Dendritic cell treated with granulocyte-macrophage colony-stimulating factor and Interleukin-4, amounts not matched to agents 40 ng/mL and 50 ng/mL, for 4 days (primary cell): Measurements from ENCODE around the gene IFNK.

Experiments
- H3K27ac Mint-ChIP-seq: one replicate; pipeline ENCODE4 v1.8.0; 2022; ENCODE audit warnings: mild to moderate bottlenecking, mixed read lengths
- H3K27me3 Mint-ChIP-seq: one replicate; pipeline ENCODE4 v1.8.0; 2022; ENCODE audit warnings: mild to moderate bottlenecking, mixed read lengths
- H3K36me3 Mint-ChIP-seq: one replicate; pipeline ENCODE4 v1.8.0; 2022; ENCODE audit warnings: low read depth, mixed read lengths
- H3K4me1 Mint-ChIP-seq: one replicate; pipeline ENCODE4 v1.8.0; 2022; ENCODE audit warnings: low read depth, mixed read lengths
- H3K4me3 Mint-ChIP-seq: one replicate; pipeline ENCODE4 v1.8.0; 2022; ENCODE audit warnings: mild to moderate bottlenecking, moderate library complexity, mixed read lengths
- H3K9me3 Mint-ChIP-seq: one replicate; pipeline ENCODE4 v1.8.0; 2022; ENCODE audit warnings: mixed read lengths
- intact Hi-C: fragments of 100-400 bp; cut with micrococcal nuclease; formaldehyde crosslinking; loops from one replicate; pipeline ENCODE4 v1.15.0; 2022

Gene IFNK

GRCh38 chr9:27520986-27521385 lies 3.1 kb upstream of the IFNK start:
- H3K27me3 Mint-ChIP-seq: no peaks in the 10 kb centered on the region
- intact Hi-C loops: no loop called here
- H3K4me1 Mint-ChIP-seq: peaks cover 68% of the 10 kb centered on the region
- no peaks in the 10 kb centered on the region for H3K9me3 Mint-ChIP-seq
- H3K27ac Mint-ChIP-seq: no peak overlapping the region
- peaks cover 88% of the 10 kb centered on the region for H3K36me3 Mint-ChIP-seq
- H3K4me3 Mint-ChIP-seq: no peak overlapping the region

GRCh38 chr9:27523141-27523540 lies 949 bp upstream of the IFNK start:
- H3K4me1 Mint-ChIP-seq: peaks cover 71% of the 10 kb centered on the region
- no peaks in the 10 kb centered on the region for H3K27me3 Mint-ChIP-seq
- H3K36me3 Mint-ChIP-seq: peaks cover 92% of the 10 kb centered on the region
- no peaks in the 10 kb centered on the region for H3K9me3 Mint-ChIP-seq
- H3K27ac Mint-ChIP-seq: no peak overlapping the region
- intact Hi-C loops: no loop called here
- H3K4me3 Mint-ChIP-seq: no peak overlapping the region

- peaks cover 79% of the 10 kb centered on the region for H3K36me3 Mint-ChIP-seq
- no peaks in the 10 kb centered on the region for H3K27me3 Mint-ChIP-seq
- H3K9me3 Mint-ChIP-seq: no peaks in the 10 kb centered on the region
- H3K4me1 Mint-ChIP-seq: peaks cover 57% of the 10 kb centered on the region
- peak overlapping the region; percentile 91 for H3K4me3 Mint-ChIP-seq
- H3K27ac Mint-ChIP-seq: peak overlapping the region; percentile 97
- intact Hi-C loops: loop anchor here (2.0 to 5.0 kb wide), 3 partner anchors 45 to 195 kb away; no protein-coding TSS in a partner anchor
Measured at GRCh38 chr9:27527702-27528075, 3.6 kb downstream of the IFNK start.

GRCh38 chr9:27528076-27528885 lies 4.2 kb downstream of the IFNK start:
- H3K4me1 Mint-ChIP-seq: peaks cover 60% of the 10 kb centered on the region
- peak overlapping the region; percentile 97 for H3K27ac Mint-ChIP-seq
- H3K27me3 Mint-ChIP-seq: no peaks in the 10 kb centered on the region
- H3K4me3 Mint-ChIP-seq: peak overlapping the region; percentile 91
- intact Hi-C loops: loop anchor here (2.0 to 5.0 kb wide), 3 partner anchors 46 to 195 kb away; no protein-coding TSS in a partner anchor
- no peaks in the 10 kb centered on the region for H3K9me3 Mint-ChIP-seq
- H3K36me3 Mint-ChIP-seq: peaks cover 75% of the 10 kb centered on the region

GRCh38 chr9:27528886-27529315 lies 4.8 kb downstream of the IFNK start:
- Mint-ChIP-seq H3K27ac (peak overlapping the region; percentile 97), H3K36me3 (peaks cover 75% of the 10 kb centered on the region), H3K4me1 (peaks cover 64% of the 10 kb centered on the region), H3K27me3 (no peaks in the 10 kb centered on the region), H3K4me3 (peak overlapping the region; percentile 91), H3K9me3 (no peaks in the 10 kb centered on the region)
- intact Hi-C loops: loop anchor here (1.0 to 5.0 kb wide), 4 partner anchors 47 to 196 kb away; no protein-coding TSS in a partner anchor

- Mint-ChIP-seq H3K9me3 (no peaks in the 10 kb centered on the region), H3K27me3 (no peaks in the 10 kb centered on the region), H3K27ac (peak within 1 kb of the TSS; percentile 97), H3K4me3 (peak within 1 kb of the TSS; percentile 91), H3K36me3 (peaks cover 75% of the 10 kb centered on the region), H3K4me1 (peaks cover 67% of the 10 kb centered on the region)
- intact Hi-C loops: loop anchor here (1.0 to 5.0 kb wide), 4 partner anchors 47 to 197 kb away; no protein-coding TSS in a partner anchor
Measured at GRCh38 chr9:27529316-27530278, 5.5 kb downstream of the IFNK start, which contains the start of gene MOB3B. Gene MOB3B (minus strand): TSS chr9:27529814. CDS start chr9:27455550, 74,264 bp downstream.

- Mint-ChIP-seq H3K36me3 (peaks cover 74% of the 10 kb centered on the region), H3K4me3 (peak overlapping the region; percentile 91), H3K9me3 (no peaks in the 10 kb centered on the region), H3K27ac (peak overlapping the region; percentile 97), H3K4me1 (peaks cover 65% of the 10 kb centered on the region), H3K27me3 (no peaks in the 10 kb centered on the region)
- intact Hi-C loops: no loop called here
Measured at GRCh38 chr9:27530915-27531755, 7.0 kb downstream of the IFNK start.

GRCh38 chr9:27532046-27532445 lies 8.0 kb downstream of the IFNK start:
- H3K36me3 Mint-ChIP-seq: peaks cover 74% of the 10 kb centered on the region
- peaks cover 56% of the 10 kb centered on the region for H3K4me1 Mint-ChIP-seq
- intact Hi-C loops: no loop called here
- H3K4me3 Mint-ChIP-seq: no peak overlapping the region
- H3K27me3 Mint-ChIP-seq: no peaks in the 10 kb centered on the region
- H3K9me3 Mint-ChIP-seq: no peaks in the 10 kb centered on the region
- peak overlapping the region; percentile 0 for H3K27ac Mint-ChIP-seq

- no peaks in the 10 kb centered on the region for H3K9me3 Mint-ChIP-seq
- H3K4me3 Mint-ChIP-seq: no peak overlapping the region
- H3K27me3 Mint-ChIP-seq: no peaks in the 10 kb centered on the region
- H3K36me3 Mint-ChIP-seq: peaks cover 71% of the 10 kb centered on the region
- H3K27ac Mint-ChIP-seq: peak overlapping the region; percentile 0
- intact Hi-C loops: no loop called here
- H3K4me1 Mint-ChIP-seq: peaks cover 49% of the 10 kb centered on the region
Measured at GRCh38 chr9:27533311-27533710, 9.2 kb downstream of the IFNK start.

- H3K27ac Mint-ChIP-seq: peak overlapping the region; percentile 0
- intact Hi-C loops: no loop called here
- peaks cover 70% of the 10 kb centered on the region for H3K36me3 Mint-ChIP-seq
- no peak overlapping the region for H3K4me3 Mint-ChIP-seq
- H3K9me3 Mint-ChIP-seq: no peaks in the 10 kb centered on the region
- H3K4me1 Mint-ChIP-seq: peaks cover 49% of the 10 kb centered on the region
- H3K27me3 Mint-ChIP-seq: no peaks in the 10 kb centered on the region
Measured at GRCh38 chr9:27534131-27534530, 10.0 kb downstream of the IFNK start.

GRCh38 chr9:27534658-27535209 lies 10.6 kb downstream of the IFNK start:
- H3K4me3 Mint-ChIP-seq: no peak overlapping the region
- no peaks in the 10 kb centered on the region for H3K9me3 Mint-ChIP-seq
- intact Hi-C loops: no loop called here
- peak overlapping the region; percentile 0 for H3K27ac Mint-ChIP-seq
- no peaks in the 10 kb centered on the region for H3K27me3 Mint-ChIP-seq
- H3K4me1 Mint-ChIP-seq: peaks cover 49% of the 10 kb centered on the region
- H3K36me3 Mint-ChIP-seq: peaks cover 65% of the 10 kb centered on the region

GRCh38 chr9:27535701-27536118 lies 11.6 kb downstream of the IFNK start:
- H3K27me3 Mint-ChIP-seq: no peaks in the 10 kb centered on the region
- intact Hi-C loops: no loop called here
- H3K9me3 Mint-ChIP-seq: no peaks in the 10 kb centered on the region
- H3K4me1 Mint-ChIP-seq: peaks cover 54% of the 10 kb centered on the region
- no peak overlapping the region for H3K4me3 Mint-ChIP-seq
- peaks cover 66% of the 10 kb centered on the region for H3K36me3 Mint-ChIP-seq
- peak overlapping the region; percentile 4 for H3K27ac Mint-ChIP-seq

- H3K36me3 Mint-ChIP-seq: peaks cover 66% of the 10 kb centered on the region
- H3K4me1 Mint-ChIP-seq: peaks cover 54% of the 10 kb centered on the region
- intact Hi-C loops: no loop called here
- no peaks in the 10 kb centered on the region for H3K27me3 Mint-ChIP-seq
- no peak overlapping the region for H3K4me3 Mint-ChIP-seq
- peak overlapping the region; percentile 4 for H3K27ac Mint-ChIP-seq
- no peaks in the 10 kb centered on the region for H3K9me3 Mint-ChIP-seq
Measured at GRCh38 chr9:27536168-27536567, 12.1 kb downstream of the IFNK start.
